ENCODE data around the gene STK33. TPM values are rescaled to one million over a fixed set of nuclear protein-coding genes. Genes with fewer than 3 reads are reported as not detected.

Gene STK33
- total RNA-seq, 1 donor from 2014 or later: 14.9 TPM

DNA sequence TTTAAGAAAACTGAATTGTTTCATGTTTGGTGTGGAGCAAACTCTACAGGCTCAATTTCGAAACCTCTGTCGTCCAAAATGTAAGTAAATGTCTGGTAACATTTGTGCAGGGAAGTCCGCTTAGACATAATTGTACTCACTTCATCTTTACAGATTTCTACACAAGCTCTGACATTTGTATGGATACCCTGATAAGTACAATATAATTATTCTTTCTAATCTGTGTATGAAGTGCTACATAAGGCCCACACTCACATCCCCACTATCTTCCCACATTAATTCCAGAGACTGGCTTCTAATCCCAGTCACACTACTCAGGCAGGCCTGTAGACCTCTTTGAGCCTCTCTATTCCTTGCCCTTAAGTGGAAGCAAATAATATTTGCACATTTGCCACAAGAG, 201.1 kb downstream of the STK33 start:
- no peak for DNase-seq (ENCODE audit: low read depth)

GRCh38 chr11:8392166-8392565, 201.9 kb downstream of the STK33 start:
- H3K36me3 ChIP-seq (ENCODE audit: control insufficient read depth, insufficient read depth, low read length): no peaks in the 10 kb centered on the region
- H3K4me3 ChIP-seq (ENCODE audit: low read depth, low read length): no peak overlapping the region
- DNase-seq (ENCODE audit: low read depth): no peak
- TF ChIP-seq CTCF (IDR thresholded peaks at IDR 0.05; ENCODE audit: insufficient read depth, low read length, poor library complexity, severe bottlenecking): no peak
- H3K27me3 ChIP-seq (ENCODE audit: control insufficient read depth, insufficient read depth, low read length): no peaks in the 10 kb centered on the region

More for the DNA sequence above, 201.1 kb downstream of the STK33 start:
- no peak overlapping the region for H3K4me3 ChIP-seq (ENCODE audit: low read depth, low read length)
- no peaks in the 10 kb centered on the region for H3K36me3 ChIP-seq (ENCODE audit: control insufficient read depth, insufficient read depth, low read length)
- no peaks in the 10 kb centered on the region for H3K27me3 ChIP-seq (ENCODE audit: control insufficient read depth, insufficient read depth, low read length)
- no peak for TF ChIP-seq CTCF (IDR thresholded peaks at IDR 0.05; ENCODE audit: insufficient read depth, low read length, poor library complexity, severe bottlenecking)

- no peaks in the 10 kb centered on the region for H3K27me3 ChIP-seq (ENCODE audit: control insufficient read depth, insufficient read depth, low read length)
- no peak for TF ChIP-seq CTCF (IDR thresholded peaks at IDR 0.05; ENCODE audit: insufficient read depth, low read length, poor library complexity, severe bottlenecking)
These were observed 203.0 kb downstream of the STK33 start for GRCh38 chr11:8390851-8391612.

DNA sequence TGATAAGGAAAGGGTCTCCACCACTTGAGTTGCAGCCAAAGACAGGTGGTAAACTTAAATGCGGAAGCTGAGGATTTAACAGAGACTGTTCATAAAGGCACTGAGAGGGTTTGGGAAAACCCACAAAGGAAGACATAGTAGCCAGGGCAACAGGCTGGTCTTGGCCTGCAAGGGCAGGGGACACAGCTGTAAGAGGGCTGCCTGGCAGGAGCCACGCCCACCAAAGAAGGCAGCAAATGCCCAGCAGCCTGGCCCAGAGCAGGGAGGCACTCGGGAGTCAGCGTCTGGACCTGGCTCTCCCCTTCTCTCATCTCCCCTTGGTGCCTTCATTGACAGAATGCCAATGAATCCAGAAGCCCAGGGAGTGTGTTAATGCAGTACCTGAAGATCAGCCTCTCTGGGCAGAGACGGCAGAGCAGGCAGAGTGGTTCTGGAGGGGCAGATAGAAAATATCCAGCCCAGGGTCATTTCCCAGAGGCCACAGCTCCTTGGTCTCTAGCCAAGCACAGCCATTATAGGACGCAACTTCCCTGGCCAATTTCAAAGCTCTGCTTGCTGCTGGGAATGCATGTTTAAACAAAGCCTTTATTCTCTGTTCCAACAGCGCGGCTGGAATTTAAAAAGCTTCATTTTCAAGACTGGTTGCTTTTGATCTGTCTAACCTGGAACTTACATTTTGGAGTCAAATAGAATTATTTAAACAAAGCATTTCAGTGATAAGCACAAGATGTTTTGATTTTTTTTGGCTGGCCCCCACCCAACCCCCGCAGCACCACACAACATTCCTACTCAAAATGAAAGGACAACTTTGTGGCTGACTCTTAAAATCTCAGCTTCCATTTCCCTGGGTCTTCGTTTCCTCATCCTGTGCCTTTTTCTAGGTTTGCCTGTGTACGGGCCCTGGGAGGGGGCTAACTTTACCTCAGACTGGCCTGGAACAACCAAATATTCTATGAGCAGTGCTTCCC, 204.7 kb downstream of the STK33 start:
- Histone ChIP-seq H3K27me3 (ENCODE audit: control insufficient read depth, insufficient read depth, low read length) (no peaks in the 10 kb centered on the region), H3K36me3 (ENCODE audit: control insufficient read depth, insufficient read depth, low read length) (no peaks in the 10 kb centered on the region), H3K4me3 (ENCODE audit: low read depth, low read length) (no peak overlapping the region)
- no peak for DNase-seq (ENCODE audit: low read depth)
- no peak for TF ChIP-seq CTCF (IDR thresholded peaks at IDR 0.05; ENCODE audit: insufficient read depth, low read length, poor library complexity, severe bottlenecking)

More at GRCh38 chr11:8390851-8391612, 203.0 kb downstream of the STK33 start:
- H3K4me3 ChIP-seq (ENCODE audit: low read depth, low read length): no peak overlapping the region
- H3K36me3 ChIP-seq (ENCODE audit: control insufficient read depth, insufficient read depth, low read length): no peaks in the 10 kb centered on the region
- DNase-seq (ENCODE audit: low read depth): no peak

DNA sequence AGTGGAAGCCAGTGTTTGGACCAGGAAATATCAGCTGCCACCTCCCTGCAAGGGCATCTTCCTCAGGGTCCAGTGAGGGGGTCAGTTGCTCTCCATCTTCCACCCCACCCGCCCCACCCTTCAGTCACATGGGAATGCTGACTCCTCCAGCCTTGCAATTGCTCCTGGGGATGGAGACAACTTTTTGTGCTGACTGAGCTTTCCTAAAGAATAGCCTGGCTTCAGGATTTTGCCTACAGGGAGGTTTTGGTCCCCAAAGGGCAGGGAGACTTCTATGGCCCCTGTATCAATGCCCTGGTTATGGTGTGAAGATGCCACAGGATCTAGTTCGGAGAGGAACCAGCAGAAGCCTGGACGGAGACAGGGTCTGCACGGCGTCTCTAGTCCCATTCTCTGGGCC, 206.3 kb downstream of the STK33 start:
- no peak overlapping the region for H3K4me3 ChIP-seq (ENCODE audit: low read depth, low read length)
- H3K27me3 ChIP-seq (ENCODE audit: control insufficient read depth, insufficient read depth, low read length): no peaks in the 10 kb centered on the region
- no peaks in the 10 kb centered on the region for H3K36me3 ChIP-seq (ENCODE audit: control insufficient read depth, insufficient read depth, low read length)
- no peak for DNase-seq (ENCODE audit: low read depth)
- TF ChIP-seq CTCF (IDR thresholded peaks at IDR 0.05; ENCODE audit: insufficient read depth, low read length, poor library complexity, severe bottlenecking): no peak
